SK-N-MC (cell line): ENCODE data around the gene MAP4.

Experiments used
- EZH2 ChIP-seq: fragments of 200-600 bp; sonication (generic); IDR thresholded peaks from one replicate; pipeline ENCODE4 v1.6.1; 2017; ENCODE audit warnings: antibody characterized with exemption
- POLR2AphosphoS5 ChIP-seq: IDR thresholded peaks from 2 replicates; pipeline ENCODE4 v1.6.1; 2012; ENCODE audit warnings: mild to moderate bottlenecking, low read depth, low read length, borderline replicate concordance

GRCh38 chr3:47885168-47885567 is 131.0 kb downstream of the MAP4 start:
- TF ChIP-seq POLR2AphosphoS5 (no peak), EZH2 (no peak)
